IMR-90 (cell line): ENCODE results near the gene DISP2.

Experiments
- POLR2A ChIP-seq: IDR thresholded peaks from 2 replicates; pipeline ENCODE4 v1.6.1; 2012; ENCODE audit warnings: mild to moderate bottlenecking, low read depth, low read length
- RCOR1 ChIP-seq: IDR thresholded peaks from 2 replicates; pipeline ENCODE4 v1.6.1; 2012; ENCODE audit warnings: mild to moderate bottlenecking, low read length, improper control_type of control experiment; ENCODE audit not compliant: insufficient replicate concordance
- TF ChIP-seq, protein P1 (sequence below): conservative IDR thresholded peaks from 2 replicates; pipeline ENCODE4 v1.5.1; 2012; ENCODE audit warnings: mild to moderate bottlenecking, low read depth, low read length, improper control_type of control experiment

DNA sequence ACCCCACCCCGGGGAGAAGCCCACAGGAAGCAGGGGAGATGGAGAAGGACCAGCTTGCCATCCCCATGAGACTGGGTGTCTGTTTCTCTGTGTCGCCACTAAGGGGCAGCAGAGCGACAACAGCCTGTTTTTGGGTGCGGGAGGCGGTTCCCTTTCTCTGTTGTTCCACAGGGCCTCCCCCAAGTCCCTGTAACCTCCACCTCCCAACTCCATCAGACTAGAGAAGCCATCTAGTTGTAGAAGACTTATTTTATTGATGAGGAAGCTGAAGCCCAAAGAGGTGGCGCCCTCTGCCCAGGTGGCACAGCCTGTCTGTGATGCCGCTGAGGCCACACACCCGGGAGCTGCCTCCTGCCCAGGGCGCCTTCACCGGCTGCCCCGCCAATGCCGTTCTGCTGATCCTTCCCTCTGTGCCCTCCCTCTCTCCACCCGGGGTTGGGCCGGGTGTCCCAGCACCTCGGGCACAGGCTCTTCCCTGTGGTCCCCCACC lies 13.3 kb upstream of the DISP2 start:
- TF ChIP-seq POLR2A (no peak), RCOR1 (no peak)
- TF ChIP-seq, protein P1, sequence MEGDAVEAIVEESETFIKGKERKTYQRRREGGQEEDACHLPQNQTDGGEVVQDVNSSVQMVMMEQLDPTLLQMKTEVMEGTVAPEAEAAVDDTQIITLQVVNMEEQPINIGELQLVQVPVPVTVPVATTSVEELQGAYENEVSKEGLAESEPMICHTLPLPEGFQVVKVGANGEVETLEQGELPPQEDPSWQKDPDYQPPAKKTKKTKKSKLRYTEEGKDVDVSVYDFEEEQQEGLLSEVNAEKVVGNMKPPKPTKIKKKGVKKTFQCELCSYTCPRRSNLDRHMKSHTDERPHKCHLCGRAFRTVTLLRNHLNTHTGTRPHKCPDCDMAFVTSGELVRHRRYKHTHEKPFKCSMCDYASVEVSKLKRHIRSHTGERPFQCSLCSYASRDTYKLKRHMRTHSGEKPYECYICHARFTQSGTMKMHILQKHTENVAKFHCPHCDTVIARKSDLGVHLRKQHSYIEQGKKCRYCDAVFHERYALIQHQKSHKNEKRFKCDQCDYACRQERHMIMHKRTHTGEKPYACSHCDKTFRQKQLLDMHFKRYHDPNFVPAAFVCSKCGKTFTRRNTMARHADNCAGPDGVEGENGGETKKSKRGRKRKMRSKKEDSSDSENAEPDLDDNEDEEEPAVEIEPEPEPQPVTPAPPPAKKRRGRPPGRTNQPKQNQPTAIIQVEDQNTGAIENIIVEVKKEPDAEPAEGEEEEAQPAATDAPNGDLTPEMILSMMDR: peak; percentile 80
